Hematopoietic multipotent progenitor cell treated with erythropoietin and hydrocortisone succinate and interleukin-3 and kit ligand, for 4 days (in vitro differentiated cells): ENCODE measurements around the gene GAB1.

ENCODE experiments used
- DNase-seq: peaks from one replicate; pipeline ENCODE4 v3.0.0-alpha.2; 2015

GAB1 gene

DNA sequence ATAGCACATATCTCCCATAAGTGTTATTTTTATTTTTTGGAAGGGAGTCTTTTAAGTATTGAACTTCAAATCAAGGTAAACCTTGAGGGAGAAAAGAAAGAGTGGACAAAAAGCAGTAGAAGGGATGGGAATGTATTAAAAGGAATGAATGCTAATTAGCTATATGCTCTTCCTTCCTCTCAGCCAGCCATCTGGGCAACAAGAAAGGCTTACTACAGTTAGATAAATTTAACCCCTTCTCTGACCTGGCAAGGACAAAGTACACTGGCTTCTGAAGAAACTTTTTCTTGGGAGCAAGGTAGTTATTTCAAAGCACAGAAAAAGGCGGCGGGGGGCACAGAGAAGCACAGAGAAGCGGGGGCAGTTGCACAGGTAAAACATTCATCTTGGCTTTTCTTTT lies 54.6 kb downstream of the GAB1 start:
- DNase-seq = no peak

DNA sequence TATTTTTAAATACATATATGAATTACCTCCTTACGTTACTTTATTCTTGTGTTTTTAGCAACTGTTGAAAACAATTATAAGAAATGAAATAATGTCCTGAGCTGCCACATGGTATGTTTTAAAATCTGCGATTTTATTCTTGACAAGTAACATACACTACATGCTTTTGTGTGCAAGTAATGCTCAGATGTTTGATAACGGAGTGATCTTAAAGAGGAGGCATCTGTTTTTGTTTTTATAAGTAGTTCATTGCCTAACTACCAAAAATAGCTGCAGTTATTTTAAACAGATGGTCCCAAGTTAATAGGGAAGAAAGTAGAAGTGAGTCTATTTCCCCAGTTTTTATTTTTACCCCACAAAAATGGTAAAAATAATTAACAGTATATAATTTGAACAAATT lies 55.2 kb downstream of the GAB1 start:
- DNase-seq = no peak

GRCh38 chr4:143393195-143393594 lies 56.5 kb downstream of the GAB1 start:
- DNase-seq = no peak

- no peak for DNase-seq
These were observed 58.2 kb downstream of the GAB1 start for GRCh38 chr4:143394739-143395453.

- no peak for DNase-seq
These were observed 60.0 kb downstream of the GAB1 start for GRCh38 chr4:143396695-143397094.

DNA sequence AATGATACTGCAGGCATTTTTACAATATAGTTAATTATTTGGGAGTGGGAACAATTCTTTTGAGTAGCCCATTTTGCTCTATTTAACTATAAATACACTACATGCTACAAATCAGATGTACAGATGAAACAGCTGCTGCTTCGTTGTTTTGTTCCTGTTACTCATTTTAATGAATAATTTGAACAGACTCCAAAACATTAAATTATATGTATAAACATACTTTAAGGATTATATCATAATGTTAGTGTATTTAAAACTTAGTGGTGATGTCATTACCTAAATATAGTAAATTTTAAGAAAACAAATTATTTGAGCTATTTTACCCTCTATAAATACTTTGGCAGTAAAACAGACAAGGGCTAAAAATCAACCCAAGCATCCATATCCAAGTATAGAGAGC lies 60.7 kb downstream of the GAB1 start:
- DNase-seq = no peak

DNA sequence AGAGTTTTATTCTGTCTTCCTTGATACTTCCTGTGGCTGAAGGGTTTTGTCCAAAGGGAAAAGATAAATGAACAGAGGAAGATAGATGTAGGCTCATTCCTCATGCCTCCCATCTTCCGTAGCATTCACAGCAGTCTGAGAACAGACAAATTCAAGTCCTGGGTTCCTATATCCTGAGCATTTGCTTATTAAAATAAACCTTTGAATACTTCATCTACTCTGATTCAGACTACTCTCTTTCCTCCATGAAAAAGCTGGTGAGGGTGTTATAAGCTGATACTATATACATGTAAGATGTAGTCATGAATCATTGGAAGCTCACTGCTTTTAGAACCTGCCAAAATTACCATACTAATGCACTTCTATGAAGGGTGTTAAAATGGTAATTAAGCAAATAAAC lies 61.2 kb downstream of the GAB1 start:
- no peak for DNase-seq

DNA sequence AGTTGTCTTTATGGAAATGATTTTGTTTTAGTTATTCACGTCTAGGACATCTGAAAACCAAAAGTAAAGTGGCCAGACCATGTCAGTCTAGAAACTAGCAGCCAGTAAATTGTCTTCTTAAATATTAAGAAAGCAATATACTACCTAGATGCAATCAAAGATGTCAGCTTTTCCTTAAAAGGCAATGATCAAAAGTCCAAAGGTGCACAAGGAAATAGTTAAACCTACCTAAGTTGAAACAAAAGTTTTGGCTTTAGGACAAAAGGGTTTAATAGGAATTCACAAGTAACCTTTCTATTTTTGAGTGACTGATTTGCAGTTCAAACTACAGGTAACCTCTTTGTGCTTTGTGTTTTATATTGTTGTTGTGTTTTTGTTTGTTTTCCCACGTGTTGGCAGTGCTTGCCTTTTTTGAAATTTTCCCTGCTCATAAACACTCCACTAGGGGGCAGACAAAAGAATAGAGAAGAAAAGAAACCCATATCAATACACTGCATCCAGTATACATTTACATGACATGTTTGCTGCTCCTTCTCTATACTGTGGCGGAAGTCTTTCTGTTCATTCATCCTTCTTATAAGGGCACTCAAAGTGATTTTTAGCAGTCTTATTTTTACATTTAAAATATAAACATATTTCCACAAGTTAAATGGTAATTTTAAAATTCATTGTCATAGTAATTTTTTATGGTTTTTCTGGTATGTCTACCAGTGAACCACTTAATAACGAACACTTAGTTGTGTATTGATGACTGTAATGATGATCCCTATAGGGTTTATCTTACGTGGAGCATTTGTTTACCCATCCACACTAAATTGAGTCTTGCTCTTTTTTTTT lies 62.7 kb downstream of the GAB1 start:
- peak; percentile 81 for DNase-seq

DNA sequence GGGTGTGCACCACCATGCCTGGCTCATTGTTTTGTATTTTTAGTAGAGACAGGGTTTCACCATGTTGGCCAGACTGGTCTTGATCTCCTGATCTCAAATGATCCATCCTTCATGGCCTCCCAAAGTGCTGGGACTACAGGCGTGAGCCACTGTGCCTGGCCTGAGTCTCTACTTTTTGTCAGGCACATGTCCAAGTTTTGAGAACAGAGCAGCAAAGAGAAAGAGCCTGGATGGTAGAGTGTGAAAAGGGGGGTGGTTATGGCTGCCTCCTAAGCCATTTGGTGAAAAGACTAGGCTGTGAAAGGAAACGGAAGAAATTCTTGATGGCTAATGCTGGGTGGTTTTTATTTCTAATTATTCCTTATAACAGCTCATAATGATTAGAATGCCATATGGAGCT lies 63.4 kb downstream of the GAB1 start:
- no peak for DNase-seq

- DNase-seq = no peak
These were observed 66.3 kb downstream of the GAB1 start for GRCh38 chr4:143402776-143403552.

DNA sequence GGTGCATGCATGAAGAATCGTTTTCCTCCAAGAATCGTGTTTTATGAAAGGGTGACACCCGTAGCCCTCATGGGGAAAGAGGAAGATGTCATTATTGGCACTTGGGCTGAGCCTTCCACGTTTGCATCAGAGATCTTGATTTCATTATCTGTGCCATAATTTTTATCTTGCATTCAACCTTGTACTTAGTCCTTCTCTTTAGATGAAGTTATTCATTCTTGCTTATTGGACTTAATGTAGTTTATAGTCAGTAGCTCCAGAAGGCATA lies 66.8 kb downstream of the GAB1 start:
- DNase-seq = peak; percentile 63

GRCh38 chr4:143404555-143404954 lies 67.9 kb downstream of the GAB1 start:
- no peak for DNase-seq

DNA sequence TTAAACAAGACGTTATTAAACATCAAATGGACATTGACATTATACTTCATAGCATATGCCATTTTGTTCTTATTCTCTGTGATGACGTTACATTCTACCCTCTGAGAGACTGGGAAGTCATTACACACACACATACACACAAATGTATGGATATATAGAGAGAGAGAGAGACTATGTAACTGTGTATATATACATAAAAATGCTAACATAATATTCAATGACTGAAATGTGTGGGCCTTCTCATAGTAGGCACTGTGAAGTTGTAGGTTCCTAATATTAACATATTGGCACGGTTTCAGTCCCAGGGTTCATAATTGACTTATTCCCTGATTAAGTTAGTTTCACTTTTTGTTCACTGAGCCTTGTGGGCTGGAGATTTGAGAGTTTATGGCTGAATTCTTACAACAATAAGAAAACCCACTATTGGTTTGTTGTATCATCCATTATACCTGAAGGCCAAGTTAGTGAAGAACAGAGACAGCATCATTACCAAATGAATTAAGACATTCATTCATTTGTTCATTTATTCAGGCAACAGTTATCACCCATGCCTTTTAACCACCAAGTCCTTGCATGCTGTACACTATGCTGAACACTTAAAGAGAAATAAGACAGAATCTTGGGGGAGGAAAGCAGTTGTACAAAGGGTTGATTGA lies 68.5 kb downstream of the GAB1 start:
- peak; percentile 47 for DNase-seq

DNA sequence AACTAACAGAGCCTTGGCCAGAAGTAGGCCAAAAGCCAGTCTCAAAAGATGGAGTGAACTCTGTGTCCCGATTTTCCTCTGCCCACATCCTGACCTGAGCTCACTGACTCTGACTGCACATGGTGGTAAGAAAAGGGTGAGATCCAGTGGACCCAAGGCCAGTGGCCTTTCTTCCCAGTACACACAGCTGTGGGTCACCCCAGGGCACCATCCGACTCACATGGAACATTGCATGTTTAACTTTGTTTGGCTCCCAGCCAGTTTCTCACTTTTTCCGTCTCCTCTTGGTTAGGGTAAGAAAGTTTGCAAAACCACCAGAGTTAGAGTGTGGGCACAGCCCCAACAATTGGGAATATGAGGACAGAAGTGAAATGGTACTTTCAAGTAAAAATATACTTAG lies 69.8 kb downstream of the GAB1 start:
- peak; percentile 83 for DNase-seq

DNA sequence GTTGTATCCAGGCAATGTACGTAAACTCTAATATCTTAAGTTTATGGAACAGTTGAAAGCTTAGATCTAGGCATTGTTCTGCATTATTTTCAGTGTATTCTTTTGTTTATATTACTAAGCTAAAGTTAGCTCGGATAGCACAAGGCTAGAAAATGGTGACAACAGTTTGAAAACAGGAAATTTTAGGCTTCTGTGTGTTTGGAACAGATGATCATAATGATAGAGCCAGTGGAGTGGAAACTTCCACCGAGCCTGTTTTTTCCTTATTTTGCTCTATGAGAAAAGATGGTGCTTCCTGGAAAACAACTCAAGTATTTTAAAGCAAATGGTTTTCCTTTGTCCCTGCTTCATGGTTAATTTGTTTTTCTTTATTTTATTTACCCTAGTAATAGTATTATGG lies 70.8 kb downstream of the GAB1 start:
- peak; percentile 27 for DNase-seq

GRCh38 chr4:143407888-143408287 lies 71.2 kb downstream of the GAB1 start:
- no peak for DNase-seq

DNA sequence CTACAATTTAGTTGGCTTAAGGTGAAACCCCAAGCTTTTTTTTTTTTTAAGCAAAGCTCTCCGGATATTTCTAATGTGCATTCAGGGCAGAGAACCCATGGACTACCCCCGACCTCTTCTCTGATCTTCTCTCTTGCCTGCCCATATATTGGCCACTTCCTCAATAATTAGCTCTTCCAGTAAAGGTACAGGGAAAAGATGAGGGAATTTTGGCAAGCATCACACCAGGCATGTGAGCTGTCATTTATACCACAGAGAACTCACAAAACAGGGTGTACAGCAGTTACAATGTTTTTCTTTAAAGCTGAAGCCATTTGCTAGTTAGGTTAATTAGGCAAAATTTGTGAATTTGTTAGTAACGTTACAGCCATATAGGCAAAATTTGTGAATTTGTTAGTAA lies 73.3 kb downstream of the GAB1 start:
- no peak for DNase-seq

- no peak for DNase-seq
These were observed 75.1 kb downstream of the GAB1 start for GRCh38 chr4:143411527-143412419.

- no peak for DNase-seq
These were observed 75.7 kb downstream of the GAB1 start for GRCh38 chr4:143412420-143412758.

- no peak for DNase-seq
These were observed 81.2 kb downstream of the GAB1 start for GRCh38 chr4:143417679-143418403.

- DNase-seq = no peak
These were observed 83.6 kb downstream of the GAB1 start for GRCh38 chr4:143420227-143420626.

GRCh38 chr4:143421609-143422008 lies 84.9 kb downstream of the GAB1 start:
- DNase-seq = no peak
